ENCODE measurements around the gene IFT122.
A peak's percentile ranks its signal among the peaks of the same experiment; 100 is the strongest.
"Not testable (repeated sequence)": the region's sequence is repeated elsewhere in the genome, so short reads cannot be mapped to it uniquely, and the experiment has no call there.

The IFT122 gene

DNA sequence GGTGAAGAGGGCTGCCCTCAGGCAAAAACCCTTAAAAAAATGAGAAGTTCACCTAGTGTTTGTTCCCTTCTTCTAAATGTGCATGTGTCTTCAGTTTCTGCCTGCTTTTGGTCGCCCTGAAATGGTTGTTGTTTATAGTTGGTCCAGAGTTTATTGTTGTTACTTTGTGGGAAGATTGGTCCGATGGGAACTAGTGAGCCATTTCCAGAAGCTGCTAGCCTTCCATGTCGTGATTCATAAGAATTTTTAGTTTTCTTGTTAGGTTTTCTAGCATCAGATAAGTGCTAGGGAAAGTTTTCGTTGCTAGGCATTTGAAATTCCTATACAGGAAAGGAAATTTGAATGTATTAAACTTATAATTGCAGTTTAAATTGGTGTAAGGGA is 33.7 kb downstream of the IFT122 start:
- H3K4me3 ChIP-seq (ENCODE audit: low read depth, low read length) = no peak overlapping the region
- no peak for TF ChIP-seq CTCF (IDR thresholded peaks at IDR 0.05; ENCODE audit: borderline replicate concordance, insufficient read depth, low read depth, low read length)

- no peak overlapping the region for H3K4me3 ChIP-seq (ENCODE audit: low read depth, low read length)
- TF ChIP-seq CTCF (IDR thresholded peaks at IDR 0.05; ENCODE audit: borderline replicate concordance, insufficient read depth, low read depth, low read length) = no peak
Observed at GRCh38 chr3:129474984-129475804, 35.2 kb downstream of the IFT122 start.

DNA sequence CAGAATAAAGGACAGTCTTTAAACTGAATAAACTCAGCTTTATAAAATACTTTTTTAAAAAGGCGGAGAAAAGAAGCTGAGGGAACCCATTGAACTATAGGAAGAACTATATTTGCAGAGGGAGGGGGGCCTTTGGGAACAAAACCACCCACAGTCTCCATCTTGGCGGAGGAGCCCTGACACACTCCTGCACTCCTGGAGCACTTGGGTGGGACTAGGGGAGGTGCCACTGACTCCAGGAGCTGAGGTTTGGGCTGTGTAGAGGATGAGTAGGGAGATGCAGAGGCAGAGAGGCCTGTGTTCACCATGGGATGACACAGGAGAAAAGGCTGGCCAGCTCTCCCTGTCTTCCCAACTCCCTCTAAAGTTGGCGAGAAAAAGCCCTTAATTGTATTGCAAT is 35.8 kb downstream of the IFT122 start:
- TF ChIP-seq CTCF (IDR thresholded peaks at IDR 0.05; ENCODE audit: borderline replicate concordance, insufficient read depth, low read depth, low read length) = no peak
- H3K4me3 ChIP-seq (ENCODE audit: low read depth, low read length) = no peak overlapping the region

DNA sequence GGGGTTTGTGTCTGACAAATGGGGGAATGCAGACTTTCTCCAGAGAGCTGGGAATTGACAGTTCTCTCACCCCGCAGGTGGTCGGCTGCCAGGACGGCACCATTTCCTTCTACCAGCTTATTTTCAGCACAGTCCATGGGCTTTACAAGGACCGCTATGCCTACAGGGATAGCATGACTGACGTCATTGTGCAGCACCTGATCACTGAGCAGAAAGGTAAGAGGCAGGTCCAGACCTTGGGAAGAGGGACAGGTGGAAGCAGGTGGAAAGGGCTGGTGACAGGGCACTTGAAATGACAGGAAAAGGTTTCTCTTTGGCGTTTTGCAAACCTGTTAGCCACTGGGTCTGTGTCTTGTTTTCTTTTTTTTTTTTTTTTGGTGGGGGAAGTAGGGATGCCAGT is 36.6 kb downstream of the IFT122 start:
- no peak overlapping the region for H3K4me3 ChIP-seq (ENCODE audit: low read depth, low read length)
- no peak for TF ChIP-seq CTCF (IDR thresholded peaks at IDR 0.05; ENCODE audit: borderline replicate concordance, insufficient read depth, low read depth, low read length)

DNA sequence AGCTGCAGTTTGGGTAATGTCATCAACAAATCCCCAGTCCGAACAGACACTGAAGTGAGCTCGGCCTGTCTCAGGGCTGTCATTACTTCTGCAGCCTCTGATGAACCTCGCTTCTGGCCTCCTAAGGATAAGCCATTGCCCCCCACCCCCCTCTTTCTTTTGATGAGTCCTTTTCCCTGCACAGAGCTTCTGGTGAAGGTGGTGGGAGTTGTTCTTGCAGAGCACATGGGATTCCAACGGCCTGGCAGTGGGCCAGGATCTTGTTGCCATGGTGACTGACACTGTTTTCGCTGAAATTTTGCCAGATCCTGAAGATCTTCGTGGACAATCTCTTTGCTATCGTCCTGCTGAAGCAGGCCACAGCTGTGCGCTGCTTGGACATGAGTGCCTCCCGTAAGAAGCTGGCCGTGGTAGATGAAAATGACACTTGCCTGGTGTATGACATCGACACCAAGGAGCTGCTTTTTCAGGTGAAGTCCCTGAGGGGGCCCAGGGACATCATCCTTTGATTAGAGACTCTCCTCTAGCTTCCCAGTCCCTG is 41.3 kb downstream of the IFT122 start:
- not testable (repeated sequence) for H3K4me3 ChIP-seq (ENCODE audit: low read depth, low read length)

GRCh38 chr3:129481766-129482332 is 41.8 kb downstream of the IFT122 start:
- TF ChIP-seq CTCF (IDR thresholded peaks at IDR 0.05; ENCODE audit: borderline replicate concordance, insufficient read depth, low read depth, low read length) = no peak
- no peak overlapping the region for H3K4me3 ChIP-seq (ENCODE audit: low read depth, low read length)

GRCh38 chr3:129482721-129483120 is 42.7 kb downstream of the IFT122 start:
- no peak overlapping the region for H3K4me3 ChIP-seq (ENCODE audit: low read depth, low read length)
- peak; percentile 42; the same call in 1 of the 2 replicates for TF ChIP-seq CTCF (IDR thresholded peaks at IDR 0.05; ENCODE audit: borderline replicate concordance, insufficient read depth, low read depth, low read length)
